ENCODE measurements around the gene NFIB.

DNA sequence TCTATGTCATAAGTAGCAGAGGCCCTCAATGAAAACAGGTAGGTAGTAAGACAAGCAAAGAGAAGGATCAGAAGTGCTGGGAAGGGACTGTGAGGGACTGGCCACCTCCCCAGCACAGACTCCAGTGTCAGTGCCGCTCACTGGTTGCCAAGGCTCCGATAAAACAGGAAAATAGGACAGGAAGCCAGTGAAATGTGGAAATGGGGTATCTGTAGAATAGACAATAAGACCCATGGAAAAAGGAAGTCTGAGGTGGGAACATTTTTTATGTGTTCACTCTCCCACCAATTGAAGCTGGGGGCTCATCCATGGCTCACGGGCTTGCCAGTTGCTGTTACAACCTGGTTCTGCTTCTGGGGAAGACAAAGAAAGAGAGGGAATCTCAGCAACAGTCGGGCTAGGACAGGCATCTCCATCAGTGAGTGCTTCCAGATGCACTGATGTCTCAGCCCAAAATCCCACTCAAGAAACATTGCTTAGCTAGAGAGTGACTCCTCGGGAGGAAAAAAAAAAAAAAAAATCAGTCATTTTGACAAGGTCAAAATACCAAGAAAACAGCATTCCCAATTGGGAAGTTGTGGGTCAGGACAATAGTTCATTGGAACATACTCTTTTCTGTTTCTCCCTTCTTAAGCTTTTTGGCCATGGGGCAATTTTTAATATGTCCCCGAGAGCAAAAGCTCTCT lies 27.6 kb upstream of the NFIB start:
- TF ChIP-seq, protein P1, sequence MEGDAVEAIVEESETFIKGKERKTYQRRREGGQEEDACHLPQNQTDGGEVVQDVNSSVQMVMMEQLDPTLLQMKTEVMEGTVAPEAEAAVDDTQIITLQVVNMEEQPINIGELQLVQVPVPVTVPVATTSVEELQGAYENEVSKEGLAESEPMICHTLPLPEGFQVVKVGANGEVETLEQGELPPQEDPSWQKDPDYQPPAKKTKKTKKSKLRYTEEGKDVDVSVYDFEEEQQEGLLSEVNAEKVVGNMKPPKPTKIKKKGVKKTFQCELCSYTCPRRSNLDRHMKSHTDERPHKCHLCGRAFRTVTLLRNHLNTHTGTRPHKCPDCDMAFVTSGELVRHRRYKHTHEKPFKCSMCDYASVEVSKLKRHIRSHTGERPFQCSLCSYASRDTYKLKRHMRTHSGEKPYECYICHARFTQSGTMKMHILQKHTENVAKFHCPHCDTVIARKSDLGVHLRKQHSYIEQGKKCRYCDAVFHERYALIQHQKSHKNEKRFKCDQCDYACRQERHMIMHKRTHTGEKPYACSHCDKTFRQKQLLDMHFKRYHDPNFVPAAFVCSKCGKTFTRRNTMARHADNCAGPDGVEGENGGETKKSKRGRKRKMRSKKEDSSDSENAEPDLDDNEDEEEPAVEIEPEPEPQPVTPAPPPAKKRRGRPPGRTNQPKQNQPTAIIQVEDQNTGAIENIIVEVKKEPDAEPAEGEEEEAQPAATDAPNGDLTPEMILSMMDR (IDR thresholded peaks at IDR 0.05) = no peak
- no peak for TF ChIP-seq CREB1 (CRISPR knock-in tag; IDR thresholded peaks at IDR 0.05)
- no peak for TF ChIP-seq ZNF121 (CRISPR knock-in tag; IDR thresholded peaks at IDR 0.05)
- TF ChIP-seq, protein P2, sequence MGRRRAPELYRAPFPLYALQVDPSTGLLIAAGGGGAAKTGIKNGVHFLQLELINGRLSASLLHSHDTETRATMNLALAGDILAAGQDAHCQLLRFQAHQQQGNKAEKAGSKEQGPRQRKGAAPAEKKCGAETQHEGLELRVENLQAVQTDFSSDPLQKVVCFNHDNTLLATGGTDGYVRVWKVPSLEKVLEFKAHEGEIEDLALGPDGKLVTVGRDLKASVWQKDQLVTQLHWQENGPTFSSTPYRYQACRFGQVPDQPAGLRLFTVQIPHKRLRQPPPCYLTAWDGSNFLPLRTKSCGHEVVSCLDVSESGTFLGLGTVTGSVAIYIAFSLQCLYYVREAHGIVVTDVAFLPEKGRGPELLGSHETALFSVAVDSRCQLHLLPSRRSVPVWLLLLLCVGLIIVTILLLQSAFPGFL (CRISPR knock-in tag; IDR thresholded peaks at IDR 0.05; ENCODE audit: borderline replicate concordance) = no peak
- TF ChIP-seq, protein P3, sequence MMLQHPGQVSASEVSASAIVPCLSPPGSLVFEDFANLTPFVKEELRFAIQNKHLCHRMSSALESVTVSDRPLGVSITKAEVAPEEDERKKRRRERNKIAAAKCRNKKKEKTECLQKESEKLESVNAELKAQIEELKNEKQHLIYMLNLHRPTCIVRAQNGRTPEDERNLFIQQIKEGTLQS (CRISPR knock-in tag; conservative IDR thresholded peaks at IDR 0.05) = no peak
- TF ChIP-seq, protein P4, sequence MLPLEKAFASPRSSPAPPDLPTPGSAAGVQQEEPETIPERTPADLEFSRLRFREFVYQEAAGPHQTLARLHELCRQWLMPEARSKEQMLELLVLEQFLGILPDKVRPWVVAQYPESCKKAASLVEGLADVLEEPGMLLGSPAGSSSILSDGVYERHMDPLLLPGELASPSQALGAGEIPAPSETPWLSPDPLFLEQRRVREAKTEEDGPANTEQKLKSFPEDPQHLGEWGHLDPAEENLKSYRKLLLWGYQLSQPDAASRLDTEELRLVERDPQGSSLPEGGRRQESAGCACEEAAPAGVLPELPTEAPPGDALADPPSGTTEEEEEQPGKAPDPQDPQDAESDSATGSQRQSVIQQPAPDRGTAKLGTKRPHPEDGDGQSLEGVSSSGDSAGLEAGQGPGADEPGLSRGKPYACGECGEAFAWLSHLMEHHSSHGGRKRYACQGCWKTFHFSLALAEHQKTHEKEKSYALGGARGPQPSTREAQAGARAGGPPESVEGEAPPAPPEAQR (CRISPR knock-in tag; IDR thresholded peaks at IDR 0.05) = no peak
- TF ChIP-seq SOX15 (CRISPR knock-in tag; IDR thresholded peaks at IDR 0.05) = no peak
- TF ChIP-seq, protein P5, sequence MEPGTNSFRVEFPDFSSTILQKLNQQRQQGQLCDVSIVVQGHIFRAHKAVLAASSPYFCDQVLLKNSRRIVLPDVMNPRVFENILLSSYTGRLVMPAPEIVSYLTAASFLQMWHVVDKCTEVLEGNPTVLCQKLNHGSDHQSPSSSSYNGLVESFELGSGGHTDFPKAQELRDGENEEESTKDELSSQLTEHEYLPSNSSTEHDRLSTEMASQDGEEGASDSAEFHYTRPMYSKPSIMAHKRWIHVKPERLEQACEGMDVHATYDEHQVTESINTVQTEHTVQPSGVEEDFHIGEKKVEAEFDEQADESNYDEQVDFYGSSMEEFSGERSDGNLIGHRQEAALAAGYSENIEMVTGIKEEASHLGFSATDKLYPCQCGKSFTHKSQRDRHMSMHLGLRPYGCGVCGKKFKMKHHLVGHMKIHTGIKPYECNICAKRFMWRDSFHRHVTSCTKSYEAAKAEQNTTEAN (CRISPR knock-in tag; IDR thresholded peaks at IDR 0.05) = no peak
- no peak for TF ChIP-seq RELA (CRISPR knock-in tag; IDR thresholded peaks at IDR 0.05; ENCODE audit: borderline replicate concordance)
